Psoas muscle (tissue), 8 donors: ENCODE data around the gene DTD1. TPM values are rescaled to one million over a fixed set of nuclear protein-coding genes. Genes with fewer than 3 reads are reported as not detected.
A peak's percentile ranks its signal among the peaks of the same experiment; 100 is the strongest.

Source experiments
- ATAC-seq, 4 donors: fragments of 200-7000 bp; cut with Tn5 transposase; one replicate each; pipeline ENCODE4 v1.9.1; 2020; ENCODE audit warnings: moderate library complexity in 3 of 4, mild to moderate bottlenecking in 2 of 4
- DNase-seq, 2 donors: peaks; one replicate each; pipeline ENCODE4 v3.0.0-alpha.2; 2020
- H3K27ac ChIP-seq: fragments of 200-600 bp; one replicate; pipeline ENCODE4 v1.8.0; 2022
- H3K27me3 ChIP-seq, 3 donors: fragments of 200-600 bp in 1 of 3; one replicate each; pipeline versions ENCODE4 v1.6.1 to v1.8.0; 2013 to 2022; ENCODE audit warnings: low read length in 2 of 3, mild to moderate bottlenecking in 2 of 3, moderate library complexity in 1 of 3; ENCODE audit not compliant: insufficient read depth in 3 of 3
- H3K36me3 ChIP-seq, 2 donors: fragments of 200-600 bp in 1 of 2; one replicate each; pipeline versions ENCODE4 v1.6.1 to v1.8.0; 2013 to 2022; ENCODE audit warnings: low read depth in 1 of 2, mild to moderate bottlenecking in 1 of 2, moderate library complexity in 1 of 2; ENCODE audit not compliant: insufficient read depth in 1 of 2
- H3K4me1 ChIP-seq: fragments of 200-600 bp; one replicate; pipeline ENCODE4 v1.8.0; 2022
- H3K4me3 ChIP-seq: fragments of 200-600 bp; one replicate; pipeline ENCODE4 v1.8.0; 2022; ENCODE audit warnings: mild to moderate bottlenecking
- H3K9me3 ChIP-seq: fragments of 200-600 bp; one replicate; pipeline ENCODE4 v1.8.0; 2022
- CTCF ChIP-seq: fragments of 200-600 bp; IDR thresholded peaks from one replicate; pipeline ENCODE4 v1.8.0; 2022; ENCODE audit warnings: antibody characterized with exemption
- WGBS, 3 donors: extraction: QIAGEN DNeasy Blood & Tissue Kit; methylation state at CpG; one replicate each; pipeline versions ENCODE4 v1.1.6 to v1.1.7; 2013; 5-methylcytosine and 5-hydroxymethylcytosine counted together
- intact Hi-C, 2 donors: fragments of 100-400 bp; cut with DNase I; formaldehyde crosslinking; loops; one replicate each; pipeline versions ENCODE4 v1.11.0 to v1.14.2; 2022
- polyA plus RNA-seq, 3 donors: library from polyadenylated mRNA; stranded (reverse); fragments of 200-250 nt; gene quantifications; one replicate each; pipeline ENCODE4 v1.2.3, GENCODE V29; 2013
- total RNA-seq, 4 donors: library from RNA; stranded (reverse); fragmentation: NEBNext Ultra II Directional in 2 of 4; extraction: Animal tissue kit (Norgen Biotek cat#: 25700) in 2 of 4; gene quantifications; one replicate each; pipeline versions ENCODE4 v1.2.1 to v1.2.4, GENCODE V29; 2021 to 2023
- donor health status: healthy with polysubstance abuse.
- donor health status: DM: no; HTN: no; CAD: no; lungs with moderate emphysema.
- donor health status: Bipolar disorder and iron deficiency.
- donor health status: healthy.
- donor health status: DM: yes; HTN: yes; CAD: no.
- donor health status: DM: no; HTN: no; CAD: no.
- donor health status: DM: no; HTN: no; CAD: no.
- donor health status: DM: yes; HTN: yes; CAD: no.

Gene DTD1
- total and polyA plus RNA-seq, 7 donors: 12.4 to 20.7 (median 18.2) TPM

GRCh38 chr20:18724788-18725464 lies 137.1 kb downstream of the DTD1 start:
- Histone ChIP-seq H3K27ac (no peak overlapping the region), H3K27me3 (no peaks in the 10 kb centered on the region), H3K4me3 (no peak overlapping the region), H3K4me1 (peaks cover 7% of the 10 kb centered on the region), H3K9me3 (no peaks in the 10 kb centered on the region), H3K36me3 (no peaks in the 10 kb centered on the region)
- intact Hi-C loops: no loop called here
- no peak for ATAC-seq
- DNase-seq: no peak
- no peak for TF ChIP-seq CTCF
- WGBS, 3 donors: 75 to 85% (median 76%) methylated on average over 4 of the region's 4 CpGs

- Histone ChIP-seq H3K9me3 (no peaks in the 10 kb centered on the region), H3K4me3 (no peak overlapping the region), H3K36me3 (no peaks in the 10 kb centered on the region), H3K27ac (no peak overlapping the region), H3K27me3 (no peaks in the 10 kb centered on the region), H3K4me1 (peaks cover 7% of the 10 kb centered on the region)
- ATAC-seq (no peak), DNase-seq (no peak)
- intact Hi-C loops: no loop called here
- TF ChIP-seq CTCF: no peak
- WGBS, 3 donors: 83 to 90% (median 90%) methylated on average over 9 of the region's 9 CpGs
Measured at GRCh38 chr20:18727032-18727508, 139.2 kb downstream of the DTD1 start.

- ATAC-seq (peak in 1 of 4 donors; percentile 67), DNase-seq (no peak)
- no peaks in the 10 kb centered on the region for H3K9me3 ChIP-seq
- no peak for TF ChIP-seq CTCF
- WGBS, 3 donors: 66 to 77% (median 67%) methylated on average over 7 to 8 of the region's 8 CpGs
- H3K27me3 ChIP-seq: no peaks in the 10 kb centered on the region
- H3K36me3 ChIP-seq: no peaks in the 10 kb centered on the region
- intact Hi-C loops: no loop called here
- H3K4me1 ChIP-seq: peaks cover 7% of the 10 kb centered on the region
- no peak overlapping the region for H3K27ac ChIP-seq
- H3K4me3 ChIP-seq: no peak overlapping the region
Measured at GRCh38 chr20:18728165-18728869, 140.5 kb downstream of the DTD1 start.

DNA sequence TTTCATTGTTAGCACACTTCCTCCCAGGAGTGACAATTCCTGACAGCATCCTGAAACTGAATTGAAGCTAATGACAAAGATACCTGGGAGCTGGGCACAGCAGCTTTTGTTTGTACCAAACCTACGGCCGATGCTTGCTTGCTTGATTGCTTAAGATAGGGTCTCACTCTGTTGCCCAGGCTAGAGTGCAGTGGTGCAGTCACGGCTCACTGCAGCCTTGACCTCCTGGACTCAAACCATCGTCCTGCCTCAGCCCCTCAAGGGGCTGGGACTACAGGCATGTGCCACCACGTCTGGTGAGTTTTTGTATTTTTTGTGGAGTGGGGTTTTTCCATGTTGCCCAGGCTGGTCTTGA lies 141.0 kb downstream of the DTD1 start:
- intact Hi-C loops: no loop called here
- Histone ChIP-seq H3K4me3 (no peak overlapping the region), H3K27ac (no peak overlapping the region), H3K27me3 (no peaks in the 10 kb centered on the region), H3K36me3 (no peaks in the 10 kb centered on the region), H3K4me1 (peaks cover 7% of the 10 kb centered on the region), H3K9me3 (no peaks in the 10 kb centered on the region)
- ATAC-seq (no peak), DNase-seq (no peak)
- TF ChIP-seq CTCF: no peak
- 73 to 82% (median 76%) methylated on average over 5 of the region's 5 CpGs for WGBS, 3 donors
